ENCODE results near the gene DDX59.

DDX59 gene

GRCh38 chr1:200620273-200621131 lies 49.2 kb downstream of the DDX59 start, which contains the start of gene KIF14:
TSS of gene KIF14 (minus strand) at chr1:200620751. CDS start at chr1:200618723, 2,028 bp downstream.
- TF ChIP-seq TCF12 (IDR thresholded peaks at IDR 0.05; ENCODE audit: low read depth) (no peak), MAX (IDR thresholded peaks at IDR 0.05) (peak; percentile 27), TEAD4 (IDR thresholded peaks at IDR 0.05) (0 out of 2 replicates have a peak, but pooled peaks have one; percentile 15), ZBTB7A (IDR thresholded peaks at IDR 0.05; ENCODE audit: low read depth) (peak; percentile 80), USF1 (IDR thresholded peaks at IDR 0.05) (no peak), REST (IDR thresholded peaks at IDR 0.05; ENCODE audit: low read depth) (no peak), TAF1 (IDR thresholded peaks at IDR 0.05; ENCODE audit: low read depth) (peak; percentile 62; the same call in 1 of the 2 replicates), CREB1 (IDR thresholded peaks at IDR 0.05; ENCODE audit: low read depth) (peak; percentile 47; the same call in 1 of the 2 replicates), FOXM1 (IDR thresholded peaks at IDR 0.05; ENCODE audit: borderline replicate concordance, low read depth) (peak; percentile 91; the same call in 1 of the 2 replicates), CEBPB (IDR thresholded peaks at IDR 0.05) (no peak)

GRCh38 chr1:200619894-200620272 lies 49.8 kb downstream of the DDX59 start:
- TF ChIP-seq RAD21 (IDR thresholded peaks at IDR 0.05; ENCODE audit: low read depth) (no peak), CREB1 (IDR thresholded peaks at IDR 0.05; ENCODE audit: low read depth) (no peak), REST (IDR thresholded peaks at IDR 0.05; ENCODE audit: low read depth) (no peak), EP300 (IDR thresholded peaks at IDR 0.05; ENCODE audit: borderline replicate concordance) (no peak), TCF12 (IDR thresholded peaks at IDR 0.05; ENCODE audit: low read depth) (no peak), NFIC (IDR thresholded peaks at IDR 0.05) (no peak), TAF1 (IDR thresholded peaks at IDR 0.05; ENCODE audit: low read depth) (no peak), ZBTB7A (IDR thresholded peaks at IDR 0.05; ENCODE audit: low read depth) (no peak), FOXM1 (IDR thresholded peaks at IDR 0.05; ENCODE audit: borderline replicate concordance, low read depth) (no peak), TEAD4 (IDR thresholded peaks at IDR 0.05) (no peak), USF1 (IDR thresholded peaks at IDR 0.05) (no peak), CEBPB (IDR thresholded peaks at IDR 0.05) (no peak), MAX (IDR thresholded peaks at IDR 0.05) (no peak), EGR1 (IDR thresholded peaks at IDR 0.05) (no peak), YY1 (IDR thresholded peaks at IDR 0.05; ENCODE audit: low read depth) (no peak)

- TF ChIP-seq TCF12 (IDR thresholded peaks at IDR 0.05; ENCODE audit: low read depth) (no peak), REST (IDR thresholded peaks at IDR 0.05; ENCODE audit: low read depth) (no peak), TEAD4 (IDR thresholded peaks at IDR 0.05) (no peak), YY1 (IDR thresholded peaks at IDR 0.05; ENCODE audit: low read depth) (no peak), CREB1 (IDR thresholded peaks at IDR 0.05; ENCODE audit: low read depth) (no peak), EP300 (IDR thresholded peaks at IDR 0.05; ENCODE audit: borderline replicate concordance) (no peak), CEBPB (IDR thresholded peaks at IDR 0.05) (no peak), RAD21 (IDR thresholded peaks at IDR 0.05; ENCODE audit: low read depth) (no peak), EGR1 (IDR thresholded peaks at IDR 0.05) (no peak), NFIC (IDR thresholded peaks at IDR 0.05) (no peak), FOXM1 (IDR thresholded peaks at IDR 0.05; ENCODE audit: borderline replicate concordance, low read depth) (no peak), USF1 (IDR thresholded peaks at IDR 0.05) (no peak), TAF1 (IDR thresholded peaks at IDR 0.05; ENCODE audit: low read depth) (no peak), ZBTB7A (IDR thresholded peaks at IDR 0.05; ENCODE audit: low read depth) (no peak), MAX (IDR thresholded peaks at IDR 0.05) (no peak)
These were observed 58.9 kb downstream of the DDX59 start for GRCh38 chr1:200610846-200611245.
